HepG2 (cell line): ENCODE data around the gene RNU6-1. TPM values are rescaled to one million over a fixed set of nuclear protein-coding genes. Genes with fewer than 3 reads are reported as not detected.

Experiments
- AKNA ChIP-seq: sonication (generic); formaldehyde crosslinking; IDR thresholded peaks from 2 replicates; pipeline ENCODE4 v1.4.0; 2020; ENCODE audit warnings: missing genetic modification reagents, borderline replicate concordance
- CENPT ChIP-seq: sonication (generic); formaldehyde crosslinking; IDR thresholded peaks from 2 replicates; pipeline ENCODE4 v1.8.0; 2022; ENCODE audit warnings: low read depth, mild to moderate bottlenecking, moderate library complexity, missing genetic modification reagents
- MATR3 ChIP-seq: sonication (generic); formaldehyde crosslinking; IDR thresholded peaks from 2 replicates; pipeline ENCODE4 v1.4.0; 2020; ENCODE audit warnings: missing genetic modification reagents
- ZNF747 ChIP-seq: sonication (generic); formaldehyde crosslinking; IDR thresholded peaks from 2 replicates; pipeline ENCODE4 v1.8.1; 2023; ENCODE audit warnings: missing genetic modification reagents, mild to moderate bottlenecking, borderline replicate concordance
- polyA plus RNA-seq, 8 experiments: library from polyadenylated mRNA; depleted of rRNA in 3 of 8; stranded (reverse) in 7 of 8; unstranded in 1 of 8; fragments of >200 nt; fragmentation: Illumina TruSeq in 4 of 8; extraction: Trizol in 4 of 8; gene quantifications; 2 replicates each; pipeline versions ENCODE4 v1.2.1 to v1.2.3, GENCODE V29; 2011 to 2016; ENCODE audit warnings: low read depth in 4 of 8, missing spikeins in 1 of 8, mixed read lengths in 1 of 8; ENCODE audit not compliant: insufficient read depth in 1 of 8
- total RNA-seq, 5 experiments: library from RNA; depleted of rRNA; stranded (reverse); fragments of >200 nt; fragmentation: Illumina TruSeq; extraction: Trizol; gene quantifications; 2 replicates each; pipeline ENCODE4 v1.2.3, GENCODE V29; 2016; ENCODE audit warnings: low read depth in 1 of 5
- TF ChIP-seq, protein P1 (sequence below): sonication (generic); formaldehyde crosslinking; IDR thresholded peaks from 2 replicates; pipeline ENCODE4 v1.4.0; 2020; ENCODE audit warnings: missing genetic modification reagents

Gene RNU6-1
- total and polyA plus RNA-seq, 2 of the 13 experiments (the other 11 are each of a cell fraction or from before 2014, with no cell fraction given) = under 0.01 TPM; not detected in 1

DNA sequence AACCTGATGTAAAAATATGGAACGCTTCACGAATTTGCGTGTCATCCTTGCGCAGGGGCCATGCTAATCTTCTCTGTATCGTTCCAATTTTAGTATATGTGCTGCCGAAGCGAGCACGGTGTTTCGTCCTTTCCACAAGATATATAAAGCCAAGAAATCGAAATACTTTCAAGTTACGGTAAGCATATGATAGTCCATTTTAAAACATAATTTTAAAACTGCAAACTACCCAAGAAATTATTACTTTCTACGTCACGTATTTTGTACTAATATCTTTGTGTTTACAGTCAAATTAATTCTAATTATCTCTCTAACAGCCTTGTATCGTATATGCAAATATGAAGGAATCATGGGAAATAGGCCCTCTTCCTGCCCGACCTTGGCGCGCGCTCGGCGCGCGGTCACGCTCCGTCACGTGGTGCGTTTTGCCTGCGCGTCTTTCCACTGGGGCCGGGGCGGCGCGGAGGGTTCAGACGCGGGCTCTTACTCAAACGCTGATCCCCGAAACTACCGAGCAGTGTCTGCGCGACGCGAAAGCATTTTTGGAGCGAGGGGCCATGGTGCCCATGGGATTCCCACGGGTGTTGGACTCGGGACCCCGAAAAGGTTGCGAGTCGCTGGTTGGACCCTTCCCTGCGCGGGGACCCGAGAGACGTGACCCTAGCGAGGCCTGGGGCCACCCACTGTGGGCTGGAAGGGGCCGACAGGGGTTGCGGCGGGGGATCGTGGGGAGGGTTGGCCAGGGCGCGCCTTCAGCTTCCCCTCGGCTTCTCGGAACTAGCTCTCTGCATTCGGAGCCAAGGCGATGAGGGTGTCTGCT, at the start of gene RNU6-1 (continued):
- TF ChIP-seq MATR3 (CRISPR knock-in tag) = no peak
- no peak for TF ChIP-seq ZNF747 (CRISPR knock-in tag)
- TF ChIP-seq, protein P1, sequence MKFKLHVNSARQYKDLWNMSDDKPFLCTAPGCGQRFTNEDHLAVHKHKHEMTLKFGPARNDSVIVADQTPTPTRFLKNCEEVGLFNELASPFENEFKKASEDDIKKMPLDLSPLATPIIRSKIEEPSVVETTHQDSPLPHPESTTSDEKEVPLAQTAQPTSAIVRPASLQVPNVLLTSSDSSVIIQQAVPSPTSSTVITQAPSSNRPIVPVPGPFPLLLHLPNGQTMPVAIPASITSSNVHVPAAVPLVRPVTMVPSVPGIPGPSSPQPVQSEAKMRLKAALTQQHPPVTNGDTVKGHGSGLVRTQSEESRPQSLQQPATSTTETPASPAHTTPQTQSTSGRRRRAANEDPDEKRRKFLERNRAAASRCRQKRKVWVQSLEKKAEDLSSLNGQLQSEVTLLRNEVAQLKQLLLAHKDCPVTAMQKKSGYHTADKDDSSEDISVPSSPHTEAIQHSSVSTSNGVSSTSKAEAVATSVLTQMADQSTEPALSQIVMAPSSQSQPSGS (CRISPR knock-in tag) = no peak
- no peak for TF ChIP-seq CENPT
- no peak; the same call in 1 of the 2 replicates for TF ChIP-seq AKNA (CRISPR knock-in tag)
